GM03348 (cell line): ENCODE results near the gene RPP38.
A peak's percentile ranks its signal among the peaks of the same experiment; 100 is the strongest.

ENCODE experiments used
- DNase-seq: peaks from one replicate; pipeline ENCODE4 v3.0.0; 2012; ENCODE audit warnings: low spot score

RPP38 gene

GRCh38 chr10:15112657-15113056 lies 15.5 kb downstream of the RPP38 start:
- DNase-seq = no peak

GRCh38 chr10:15113766-15114165 lies 16.6 kb downstream of the RPP38 start:
- no peak for DNase-seq

GRCh38 chr10:15116225-15116624 lies 19.1 kb downstream of the RPP38 start:
- DNase-seq = no peak

GRCh38 chr10:15118615-15119014 lies 21.5 kb downstream of the RPP38 start:
- DNase-seq = no peak

- DNase-seq = peak; percentile 70
These were observed 23.4 kb downstream of the RPP38 start for GRCh38 chr10:15120523-15120922.

- DNase-seq = peak; percentile 22
These were observed 24.6 kb downstream of the RPP38 start for GRCh38 chr10:15121707-15122106.

- DNase-seq = no peak
These were observed 25.4 kb downstream of the RPP38 start for GRCh38 chr10:15122477-15123030.

- peak; percentile 48 for DNase-seq
These were observed 26.6 kb downstream of the RPP38 start for GRCh38 chr10:15123749-15124184.

GRCh38 chr10:15124190-15124589 lies 27.0 kb downstream of the RPP38 start:
- DNase-seq = no peak

GRCh38 chr10:15124908-15125307 lies 27.8 kb downstream of the RPP38 start:
- DNase-seq = no peak

GRCh38 chr10:15131330-15131729 lies 34.2 kb downstream of the RPP38 start:
- DNase-seq = no peak

- DNase-seq = no peak
These were observed 39.2 kb downstream of the RPP38 start for GRCh38 chr10:15136129-15137035.

- DNase-seq = no peak
These were observed 39.8 kb downstream of the RPP38 start for GRCh38 chr10:15137036-15137359.

- DNase-seq = peak; percentile 18
These were observed 40.5 kb downstream of the RPP38 start for GRCh38 chr10:15137636-15138035.

- no peak for DNase-seq
These were observed 43.5 kb downstream of the RPP38 start for GRCh38 chr10:15140698-15141097.

GRCh38 chr10:15141136-15142054 lies 44.2 kb downstream of the RPP38 start:
- no peak for DNase-seq

- no peak for DNase-seq
These were observed 47.6 kb downstream of the RPP38 start for GRCh38 chr10:15144788-15145187.

- DNase-seq = no peak
These were observed 49.2 kb downstream of the RPP38 start for GRCh38 chr10:15146366-15146765.

GRCh38 chr10:15147594-15148392 lies 50.6 kb downstream of the RPP38 start:
- DNase-seq = no peak

- no peak for DNase-seq
These were observed 52.1 kb downstream of the RPP38 start for GRCh38 chr10:15149042-15149771.

GRCh38 chr10:15150563-15150962 lies 53.4 kb downstream of the RPP38 start:
- no peak for DNase-seq
